Measurements from ENCODE around the gene DLK2. TPM values are rescaled to one million over a fixed set of nuclear protein-coding genes. Genes with fewer than 3 reads are reported as not detected.
"Not testable (repeated sequence)": the region's sequence is repeated elsewhere in the genome, so short reads cannot be mapped to it uniquely, and the experiment has no call there.

DLK2 gene
- total and polyA plus RNA-seq, 2 donors = 1.5 to 10.0 TPM

DNA sequence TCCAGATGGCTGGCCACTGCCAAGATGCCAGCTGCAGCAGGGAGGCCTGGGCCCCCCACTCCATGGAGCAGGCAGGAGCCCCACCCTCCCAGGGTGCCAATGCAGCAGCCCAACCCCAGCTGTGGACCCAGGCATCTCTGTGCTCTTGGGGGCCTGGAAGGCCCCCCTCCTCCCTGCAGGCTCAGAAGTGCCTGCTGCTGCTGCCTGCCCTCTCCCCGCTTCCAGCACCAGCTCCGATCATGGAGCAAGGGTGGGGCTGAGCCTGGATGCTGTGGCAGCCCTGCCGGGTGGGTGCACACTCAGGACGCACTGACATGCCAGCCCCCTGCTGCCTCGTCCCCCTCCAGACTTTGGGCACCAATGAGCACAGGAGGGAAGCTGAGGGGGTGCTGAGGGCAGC is 42.8 kb downstream of the DLK2 start:
- Histone ChIP-seq H3K27ac (ENCODE audit: low read depth in 1 of 2, low read length in 1 of 2) (no peak overlapping the region), H3K4me3 (ENCODE audit: low read length in 2 of 2) (no peak overlapping the region), H3K4me1 (ENCODE audit: control insufficient read depth in 2 of 2, insufficient read depth in 2 of 2, low read length in 2 of 2) (no peaks in the 10 kb centered on the region), H3K27me3 (ENCODE audit: control insufficient read depth in 2 of 2, insufficient read depth in 1 of 2, low read length in 1 of 2) (peaks cover 0 to 8% of the 10 kb centered on the region in 2 donors), H3K9me3 (ENCODE audit: control insufficient read depth in 2 of 2, insufficient read depth in 1 of 2, low read length in 1 of 2) (peaks cover 0 to 15% of the 10 kb centered on the region in 2 donors), H3K36me3 (ENCODE audit: control insufficient read depth in 2 of 2, insufficient read depth in 2 of 2, low read length in 1 of 2) (no peaks in the 10 kb centered on the region)
- WGBS = 83% methylated on average over 5 of the region's 5 CpGs
- no peak for DNase-seq (ENCODE audit: low read depth in 6 of 9, low spot score in 9 of 9)

DNA sequence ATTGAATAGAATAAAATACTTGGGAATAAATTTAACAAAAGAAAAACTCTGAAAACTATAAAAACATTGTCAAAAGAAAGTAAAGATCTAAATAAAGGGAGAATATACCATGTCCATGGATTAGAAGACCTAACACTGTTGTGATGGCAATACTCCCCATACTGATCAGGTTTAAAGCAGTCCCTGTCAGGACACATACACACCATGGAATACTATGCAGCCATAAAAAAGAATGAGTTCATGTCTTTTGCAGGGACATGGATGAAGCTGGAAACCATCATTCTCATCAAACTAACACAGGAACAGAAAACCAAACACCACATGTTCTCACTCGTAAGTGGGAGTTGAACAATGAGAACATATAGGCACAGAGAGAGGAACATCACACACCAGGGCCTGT is 44.6 kb downstream of the DLK2 start:
- H3K36me3 ChIP-seq (ENCODE audit: control insufficient read depth in 2 of 2, insufficient read depth in 2 of 2, low read length in 1 of 2); H3K27me3 ChIP-seq (ENCODE audit: control insufficient read depth in 2 of 2, insufficient read depth in 1 of 2, low read length in 1 of 2); H3K4me3 ChIP-seq (ENCODE audit: low read length in 2 of 2); H3K4me1 ChIP-seq (ENCODE audit: control insufficient read depth in 2 of 2, insufficient read depth in 2 of 2, low read length in 2 of 2); H3K27ac ChIP-seq (ENCODE audit: low read depth in 1 of 2, low read length in 1 of 2); DNase-seq (ENCODE audit: low read depth in 6 of 9, low spot score in 9 of 9): not testable (repeated sequence)
- H3K9me3 ChIP-seq (ENCODE audit: control insufficient read depth in 2 of 2, insufficient read depth in 1 of 2, low read length in 1 of 2) = peaks cover 0 to 15% of the 10 kb centered on the region in 2 donors
- 97% methylated on average over 1 of the region's 1 CpG for WGBS

DNA sequence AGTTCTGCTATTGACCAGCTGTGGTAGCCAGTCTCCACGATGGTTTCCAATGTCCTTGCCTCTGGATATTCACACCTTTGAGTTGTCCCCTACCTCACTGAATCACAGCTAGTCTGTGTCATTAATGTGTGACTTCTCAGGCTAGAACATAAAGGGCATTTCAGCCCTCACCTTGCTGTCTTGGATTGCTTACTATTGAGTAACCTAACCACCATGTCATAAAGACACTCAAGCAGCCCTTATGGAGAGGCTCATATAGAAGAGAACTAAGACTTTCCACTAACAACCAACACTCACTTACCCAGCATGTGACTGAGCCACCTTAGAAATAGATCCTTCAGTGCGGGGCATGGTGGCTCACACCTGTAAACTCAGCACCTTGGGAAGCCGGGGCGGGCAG is 47.1 kb downstream of the DLK2 start:
- Histone ChIP-seq H3K27ac (ENCODE audit: low read depth in 1 of 2, low read length in 1 of 2) (no peak overlapping the region), H3K36me3 (ENCODE audit: control insufficient read depth in 2 of 2, insufficient read depth in 2 of 2, low read length in 1 of 2) (no peaks in the 10 kb centered on the region), H3K27me3 (ENCODE audit: control insufficient read depth in 2 of 2, insufficient read depth in 1 of 2, low read length in 1 of 2) (peaks cover 0 to 11% of the 10 kb centered on the region in 2 donors), H3K4me3 (ENCODE audit: low read length in 2 of 2) (no peak overlapping the region), H3K9me3 (ENCODE audit: control insufficient read depth in 2 of 2, insufficient read depth in 1 of 2, low read length in 1 of 2) (peaks cover 0 to 10% of the 10 kb centered on the region in 2 donors), H3K4me1 (ENCODE audit: control insufficient read depth in 2 of 2, insufficient read depth in 2 of 2, low read length in 2 of 2) (no peaks in the 10 kb centered on the region)
- WGBS = 96% methylated on average over 4 of the region's 4 CpGs
- DNase-seq (ENCODE audit: low read depth in 6 of 9, low spot score in 9 of 9) = no peak

DNA sequence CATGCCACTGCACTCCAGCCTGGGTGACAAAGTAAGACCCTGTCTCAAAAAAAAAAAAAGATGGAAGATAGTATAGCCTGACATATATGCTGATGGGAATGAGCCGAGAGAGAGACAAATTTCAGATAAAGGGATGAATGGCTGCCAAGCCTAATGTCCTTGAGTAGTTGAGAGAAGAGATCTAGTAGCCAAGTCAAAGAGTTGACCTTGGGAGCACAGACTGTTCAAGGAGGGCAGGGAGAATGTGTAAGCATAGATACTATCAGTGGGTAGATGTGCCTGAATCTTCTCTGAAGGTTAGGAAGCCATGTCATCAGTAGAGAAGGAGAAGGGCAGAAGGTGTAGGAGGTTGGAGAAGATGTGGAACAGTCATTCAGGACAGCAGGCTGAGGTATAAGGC is 48.1 kb downstream of the DLK2 start:
- Histone ChIP-seq H3K9me3 (ENCODE audit: control insufficient read depth in 2 of 2, insufficient read depth in 1 of 2, low read length in 1 of 2) (peaks cover 0 to under 1% of the 10 kb centered on the region in 2 donors), H3K36me3 (ENCODE audit: control insufficient read depth in 2 of 2, insufficient read depth in 2 of 2, low read length in 1 of 2) (no peaks in the 10 kb centered on the region), H3K27me3 (ENCODE audit: control insufficient read depth in 2 of 2, insufficient read depth in 1 of 2, low read length in 1 of 2) (peaks cover 0 to 8% of the 10 kb centered on the region in 2 donors), H3K27ac (ENCODE audit: low read depth in 1 of 2, low read length in 1 of 2) (no peak overlapping the region), H3K4me1 (ENCODE audit: control insufficient read depth in 2 of 2, insufficient read depth in 2 of 2, low read length in 2 of 2) (no peaks in the 10 kb centered on the region), H3K4me3 (ENCODE audit: low read length in 2 of 2) (no peak overlapping the region)
- WGBS = 97% methylated on average over 1 of the region's 1 CpG
- no peak for DNase-seq (ENCODE audit: low read depth in 6 of 9, low spot score in 9 of 9)

DNA sequence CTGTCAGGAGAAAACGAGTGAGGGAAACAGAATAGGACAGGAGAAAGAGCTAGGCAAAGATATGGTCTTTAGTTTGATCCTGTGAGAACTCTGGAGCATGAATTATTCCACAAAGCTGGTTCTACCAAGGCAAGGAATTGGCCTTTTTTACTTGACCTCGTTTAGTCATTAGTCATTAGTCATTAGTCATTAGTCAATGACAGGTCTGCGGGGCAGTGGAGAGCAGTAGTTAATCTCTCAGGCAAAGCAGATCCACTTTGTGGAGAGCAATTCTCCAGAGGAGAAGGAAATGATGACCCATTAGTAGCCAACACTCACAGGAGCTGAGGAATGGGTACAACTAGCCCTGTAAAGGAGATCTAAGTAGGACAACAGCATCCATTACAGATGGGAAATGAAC is 50.0 kb downstream of the DLK2 start:
- H3K36me3 ChIP-seq (ENCODE audit: control insufficient read depth in 2 of 2, insufficient read depth in 2 of 2, low read length in 1 of 2) = no peaks in the 10 kb centered on the region
- H3K27ac ChIP-seq (ENCODE audit: low read depth in 1 of 2, low read length in 1 of 2) = no peak overlapping the region
- DNase-seq (ENCODE audit: low read depth in 6 of 9, low spot score in 9 of 9) = no peak
- no peak overlapping the region for H3K4me3 ChIP-seq (ENCODE audit: low read length in 2 of 2)
- no peaks in the 10 kb centered on the region for H3K9me3 ChIP-seq (ENCODE audit: control insufficient read depth in 2 of 2, insufficient read depth in 1 of 2, low read length in 1 of 2)
- peaks cover 0 to 14% of the 10 kb centered on the region in 2 donors for H3K27me3 ChIP-seq (ENCODE audit: control insufficient read depth in 2 of 2, insufficient read depth in 1 of 2, low read length in 1 of 2)
- WGBS = 78% methylated on average over 3 of the region's 3 CpGs
- no peaks in the 10 kb centered on the region for H3K4me1 ChIP-seq (ENCODE audit: control insufficient read depth in 2 of 2, insufficient read depth in 2 of 2, low read length in 2 of 2)

DNA sequence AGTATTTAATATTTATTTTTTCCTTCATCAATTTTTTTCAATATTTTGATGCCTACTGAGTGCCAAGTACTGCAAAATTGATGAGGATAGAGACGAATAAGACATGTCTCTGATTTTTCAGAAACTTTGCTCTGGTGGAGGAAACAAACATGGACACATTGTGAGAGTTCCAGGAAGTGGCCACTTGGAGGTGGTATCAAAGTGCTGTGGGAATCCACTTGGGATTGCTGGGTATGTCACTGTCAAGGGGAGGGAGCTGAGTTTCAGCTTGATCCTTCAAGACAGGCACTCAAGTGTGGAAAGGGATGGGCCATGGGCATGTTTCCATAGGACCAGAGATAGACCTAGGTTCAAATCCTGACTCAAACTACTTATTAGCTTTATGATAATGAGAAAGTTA is 52.5 kb downstream of the DLK2 start:
- 95% methylated on average over 1 of the region's 1 CpG for WGBS

DNA sequence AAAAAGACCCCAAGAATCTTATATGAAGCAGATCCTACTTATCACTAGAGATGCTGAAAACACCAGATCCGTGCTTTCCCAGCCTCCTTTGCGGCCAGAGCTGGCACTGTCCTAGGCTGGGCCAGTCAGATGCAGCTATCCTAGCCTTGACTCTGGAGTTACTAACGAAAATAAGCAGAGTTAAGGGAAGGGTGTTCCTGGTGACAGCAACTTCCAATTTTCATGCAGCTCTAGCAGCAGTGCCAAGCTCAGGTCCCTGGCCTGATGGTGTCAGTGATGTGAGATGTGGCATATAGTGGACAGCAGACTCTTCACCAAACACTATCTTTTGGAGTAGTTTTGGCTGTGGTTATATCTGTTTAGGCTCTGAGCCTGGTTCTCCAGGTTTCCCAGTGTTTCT is 53.6 kb downstream of the DLK2 start:
- Histone ChIP-seq H3K4me1 (ENCODE audit: control insufficient read depth in 2 of 2, insufficient read depth in 2 of 2, low read length in 2 of 2) (no peaks in the 10 kb centered on the region), H3K9me3 (ENCODE audit: control insufficient read depth in 2 of 2, insufficient read depth in 1 of 2, low read length in 1 of 2) (no peaks in the 10 kb centered on the region), H3K36me3 (ENCODE audit: control insufficient read depth in 2 of 2, insufficient read depth in 2 of 2, low read length in 1 of 2) (no peaks in the 10 kb centered on the region), H3K27me3 (ENCODE audit: control insufficient read depth in 2 of 2, insufficient read depth in 1 of 2, low read length in 1 of 2) (peaks cover 0 to 14% of the 10 kb centered on the region in 2 donors), H3K27ac (ENCODE audit: low read depth in 1 of 2, low read length in 1 of 2) (no peak overlapping the region), H3K4me3 (ENCODE audit: low read length in 2 of 2) (no peak overlapping the region)
- no peak for DNase-seq (ENCODE audit: low read depth in 6 of 9, low spot score in 9 of 9)
- WGBS = 96% methylated on average over 3 of the region's 3 CpGs

More for the DNA sequence above, 52.5 kb downstream of the DLK2 start:
- no peaks in the 10 kb centered on the region for H3K4me1 ChIP-seq (ENCODE audit: control insufficient read depth in 2 of 2, insufficient read depth in 2 of 2, low read length in 2 of 2)
- peaks cover 0 to 14% of the 10 kb centered on the region in 2 donors for H3K27me3 ChIP-seq (ENCODE audit: control insufficient read depth in 2 of 2, insufficient read depth in 1 of 2, low read length in 1 of 2)
- H3K36me3 ChIP-seq (ENCODE audit: control insufficient read depth in 2 of 2, insufficient read depth in 2 of 2, low read length in 1 of 2) = no peaks in the 10 kb centered on the region
- no peaks in the 10 kb centered on the region for H3K9me3 ChIP-seq (ENCODE audit: control insufficient read depth in 2 of 2, insufficient read depth in 1 of 2, low read length in 1 of 2)
- no peak overlapping the region for H3K27ac ChIP-seq (ENCODE audit: low read depth in 1 of 2, low read length in 1 of 2)
- no peak for DNase-seq (ENCODE audit: low read depth in 6 of 9, low spot score in 9 of 9)
- no peak overlapping the region for H3K4me3 ChIP-seq (ENCODE audit: low read length in 2 of 2)

Other genes with a start within 250 kb of the DLK2 start
- gene DNPH1, start 226.1 kb downstream of the DLK2 start, total RNA-seq = 58.9 TPM
- 46.7 TPM for gene DNPH1, start 226.1 kb downstream of the DLK2 start, polyA plus RNA-seq
- 0.05 TPM for gene TTBK1, start 212.1 kb downstream of the DLK2 start, total RNA-seq
- gene TTBK1, start 212.1 kb downstream of the DLK2 start, polyA plus RNA-seq = 0.09 TPM
- gene SLC22A7, start 157.3 kb downstream of the DLK2 start, total RNA-seq = 0.09 TPM
- gene SLC22A7, start 157.3 kb downstream of the DLK2 start, polyA plus RNA-seq = 0.16 TPM
- gene CRIP3, start 146.7 kb downstream of the DLK2 start, total RNA-seq = 0.61 TPM
- 11.0 TPM for gene CRIP3, start 146.7 kb downstream of the DLK2 start, polyA plus RNA-seq
- gene ZNF318, start 85.9 kb downstream of the DLK2 start, total RNA-seq = 8.0 TPM
- gene ZNF318, start 85.9 kb downstream of the DLK2 start, polyA plus RNA-seq = 9.2 TPM
- 8.9 TPM for gene ABCC10, start 28.0 kb downstream of the DLK2 start, total RNA-seq
- gene ABCC10, start 28.0 kb downstream of the DLK2 start, polyA plus RNA-seq = 47.6 TPM
- 10.1 TPM for gene TJAP1, start 22.0 kb upstream of the DLK2 start, total RNA-seq
- 32.1 TPM for gene TJAP1, start 22.0 kb upstream of the DLK2 start, polyA plus RNA-seq
- 0.09 TPM for gene LRRC73, start 54.8 kb upstream of the DLK2 start, total RNA-seq
- 0.11 TPM for gene LRRC73, start 54.8 kb upstream of the DLK2 start, polyA plus RNA-seq
- gene YIPF3, start 61.4 kb upstream of the DLK2 start, total RNA-seq = 47.1 TPM
- 62.0 TPM for gene YIPF3, start 61.4 kb upstream of the DLK2 start, polyA plus RNA-seq
- 23.9 TPM for gene POLR1C, start 61.5 kb upstream of the DLK2 start, total RNA-seq
- gene POLR1C, start 61.5 kb upstream of the DLK2 start, polyA plus RNA-seq = 28.5 TPM
- gene XPO5, start 120.5 kb upstream of the DLK2 start, total RNA-seq = 22.4 TPM
- 16.7 TPM for gene XPO5, start 120.5 kb upstream of the DLK2 start, polyA plus RNA-seq
- gene POLH, start 120.6 kb upstream of the DLK2 start, total RNA-seq = 12.5 TPM
- 6.2 TPM for gene POLH, start 120.6 kb upstream of the DLK2 start, polyA plus RNA-seq
- 35.4 TPM for gene GTPBP2, start 173.7 kb upstream of the DLK2 start, total RNA-seq
- gene GTPBP2, start 173.7 kb upstream of the DLK2 start, polyA plus RNA-seq = 60.0 TPM
- gene MAD2L1BP, start 180.3 kb upstream of the DLK2 start, total RNA-seq = 48.4 TPM
- 33.9 TPM for gene MAD2L1BP, start 180.3 kb upstream of the DLK2 start, polyA plus RNA-seq
- gene RSPH9, start 189.5 kb upstream of the DLK2 start, total RNA-seq = 0.09 TPM
- gene RSPH9, start 189.5 kb upstream of the DLK2 start, polyA plus RNA-seq = 0.25 TPM
- gene MRPS18A, start 232.2 kb upstream of the DLK2 start, total RNA-seq = 49.5 TPM
- gene MRPS18A, start 232.2 kb upstream of the DLK2 start, polyA plus RNA-seq = 28.1 TPM

Data from thymus (tissue), 11 donors.